ENCODE results near the gene METTL6. TPM values are rescaled to one million over a fixed set of nuclear protein-coding genes. Genes with fewer than 3 reads are reported as not detected.

The METTL6 gene
- total and polyA plus RNA-seq, 2 experiments from 2014 or later, result 21.6 to 30.9 TPM

- no peak for TF ChIP-seq EZH2 (IDR thresholded peaks at IDR 0.05; ENCODE audit: insufficient read depth, poor library complexity, severe bottlenecking)
- no peak for TF ChIP-seq EZH2phosphoT487 (IDR thresholded peaks at IDR 0.05; ENCODE audit: insufficient read depth, low read depth)
- Histone ChIP-seq H3K4me1 (ENCODE audit: insufficient read depth) (no peaks in the 10 kb centered on the region), H3K4me3 (no peak overlapping the region), H3K9me2 (ENCODE audit: insufficient read depth) (no peaks in the 10 kb centered on the region), H3K9ac (no peak overlapping the region), H3K9me3 (ENCODE audit: low read depth) (no peaks in the 10 kb centered on the region), H3K27ac (no peak overlapping the region), H3K36me3 (ENCODE audit: low read depth) (no peaks in the 10 kb centered on the region), H3K79me2 (ENCODE audit: insufficient read depth) (no peaks in the 10 kb centered on the region), H2AFZ (no peak overlapping the region), H3K4me2 (ENCODE audit: unreplicated experiment) (no peak overlapping the region), H3K27me3 (replicated peaks; ENCODE audit: insufficient read depth) (no peaks in the 10 kb centered on the region), H3F3A (ENCODE audit: insufficient read depth) (no peaks in the 10 kb centered on the region), H4K20me1 (ENCODE audit: insufficient read depth) (no peaks in the 10 kb centered on the region)
- no peak for DNase-seq
- in situ Hi-C loops (cut with MboI), result no loop called here
- 11 to 13% methylated on average over 2 of the region's 2 CpGs for WGBS, 2 experiments (ENCODE audit: low coverage in 1 of 2, low lambda C conversion rate in 2 of 2, missing lambda C conversion rate in 2 of 2)
Observed at GRCh38 chr3:15470849-15471248, 43.5 kb upstream of the METTL6 start.

- no peak overlapping the region for H3K4me2 ChIP-seq (ENCODE audit: unreplicated experiment)
- H3K79me2 ChIP-seq (ENCODE audit: insufficient read depth), result no peaks in the 10 kb centered on the region
- no peak overlapping the region for H3K27ac ChIP-seq
- no peak overlapping the region for H3K9ac ChIP-seq
- in situ Hi-C loops (cut with MboI), result no loop called here
- H3K27me3 ChIP-seq (replicated peaks; ENCODE audit: insufficient read depth), result no peaks in the 10 kb centered on the region
- no peak for DNase-seq
- no peaks in the 10 kb centered on the region for H3F3A ChIP-seq (ENCODE audit: insufficient read depth)
- H2AFZ ChIP-seq, result no peak overlapping the region
- no peaks in the 10 kb centered on the region for H3K36me3 ChIP-seq (ENCODE audit: low read depth)
- no peaks in the 10 kb centered on the region for H3K4me1 ChIP-seq (ENCODE audit: insufficient read depth)
- WGBS, 2 experiments (ENCODE audit: low coverage in 1 of 2, low lambda C conversion rate in 2 of 2, missing lambda C conversion rate in 2 of 2), result 84% methylated on average over 6 of the region's 6 CpGs
- no peaks in the 10 kb centered on the region for H3K9me2 ChIP-seq (ENCODE audit: insufficient read depth)
- no peaks in the 10 kb centered on the region for H3K9me3 ChIP-seq (ENCODE audit: low read depth)
- no peaks in the 10 kb centered on the region for H4K20me1 ChIP-seq (ENCODE audit: insufficient read depth)
- TF ChIP-seq EZH2 (IDR thresholded peaks at IDR 0.05; ENCODE audit: insufficient read depth, poor library complexity, severe bottlenecking) (no peak), EZH2phosphoT487 (IDR thresholded peaks at IDR 0.05; ENCODE audit: insufficient read depth, low read depth) (no peak)
- no peak overlapping the region for H3K4me3 ChIP-seq
Observed at GRCh38 chr3:15470261-15470660, 42.9 kb upstream of the METTL6 start.

- in situ Hi-C loops (cut with MboI), result no loop called here
- Histone ChIP-seq H3K4me2 (ENCODE audit: unreplicated experiment) (no peak overlapping the region), H3K9ac (no peak overlapping the region), H2AFZ (no peak overlapping the region), H3K27ac (no peak overlapping the region), H3K27me3 (replicated peaks; ENCODE audit: insufficient read depth) (no peaks in the 10 kb centered on the region), H3K4me3 (no peak overlapping the region), H3K79me2 (ENCODE audit: insufficient read depth) (no peaks in the 10 kb centered on the region), H4K20me1 (ENCODE audit: insufficient read depth) (no peaks in the 10 kb centered on the region), H3F3A (ENCODE audit: insufficient read depth) (no peaks in the 10 kb centered on the region), H3K4me1 (ENCODE audit: insufficient read depth) (no peaks in the 10 kb centered on the region), H3K9me3 (ENCODE audit: low read depth) (no peaks in the 10 kb centered on the region), H3K9me2 (ENCODE audit: insufficient read depth) (no peaks in the 10 kb centered on the region), H3K36me3 (ENCODE audit: low read depth) (no peaks in the 10 kb centered on the region)
- 67 to 70% methylated on average over 11 of the region's 11 CpGs for WGBS, 2 experiments (ENCODE audit: low coverage in 1 of 2, low lambda C conversion rate in 2 of 2, missing lambda C conversion rate in 2 of 2)
- TF ChIP-seq EZH2phosphoT487 (IDR thresholded peaks at IDR 0.05; ENCODE audit: insufficient read depth, low read depth), result no peak
- no peak for TF ChIP-seq EZH2 (IDR thresholded peaks at IDR 0.05; ENCODE audit: insufficient read depth, poor library complexity, severe bottlenecking)
- DNase-seq, result no peak
Observed at GRCh38 chr3:15467227-15468181, 40.2 kb upstream of the METTL6 start.

DNA sequence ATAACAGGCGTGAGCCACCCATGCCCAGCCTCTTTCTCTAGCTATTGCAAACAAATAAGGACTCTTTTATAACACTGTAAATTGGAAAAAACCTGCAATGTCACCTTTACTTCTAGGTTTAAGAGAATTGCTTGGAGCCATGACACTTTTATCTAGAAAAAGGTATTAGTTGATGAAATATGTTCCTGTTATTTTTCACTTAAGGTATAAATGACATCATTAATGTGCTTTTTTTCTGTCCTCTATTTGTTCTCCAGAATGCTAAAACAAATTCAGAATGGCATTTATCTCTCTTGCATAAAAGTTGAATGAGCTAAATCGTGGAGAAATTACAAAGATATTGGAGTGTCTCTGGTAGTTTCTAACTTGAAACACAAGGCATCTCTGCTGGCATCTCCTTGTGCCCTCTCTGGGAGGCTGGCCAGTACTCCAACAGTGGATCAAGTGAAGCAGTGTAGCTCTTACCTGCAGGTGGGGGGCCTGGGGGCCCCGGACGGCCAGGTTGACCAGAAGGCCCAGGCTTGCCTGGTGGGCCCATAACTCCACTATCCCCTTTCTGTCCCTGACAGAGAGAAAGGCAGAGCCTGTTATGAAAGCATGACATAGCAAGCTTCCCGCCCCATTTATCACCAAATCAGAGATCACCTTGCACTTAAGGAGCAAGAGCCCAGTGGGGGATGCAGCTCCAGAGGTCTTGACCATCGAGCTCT lies 38.7 kb upstream of the METTL6 start:
- WGBS, 2 experiments (ENCODE audit: low coverage in 1 of 2, low lambda C conversion rate in 2 of 2, missing lambda C conversion rate in 2 of 2), result 83 to 88% methylated on average over 6 of the region's 6 CpGs
- H3F3A ChIP-seq (ENCODE audit: insufficient read depth), result no peaks in the 10 kb centered on the region

More for the DNA sequence above, 38.7 kb upstream of the METTL6 start:
- H3K9me3 ChIP-seq (ENCODE audit: low read depth), result no peaks in the 10 kb centered on the region
- no peak overlapping the region for H3K27ac ChIP-seq
- no peak for DNase-seq
- no peak overlapping the region for H2AFZ ChIP-seq
- TF ChIP-seq EZH2 (IDR thresholded peaks at IDR 0.05; ENCODE audit: insufficient read depth, poor library complexity, severe bottlenecking), result no peak
- no peak for TF ChIP-seq EZH2phosphoT487 (IDR thresholded peaks at IDR 0.05; ENCODE audit: insufficient read depth, low read depth)
- no peak overlapping the region for H3K4me3 ChIP-seq
- in situ Hi-C loops (cut with MboI), result no loop called here
- no peaks in the 10 kb centered on the region for H3K79me2 ChIP-seq (ENCODE audit: insufficient read depth)
- no peaks in the 10 kb centered on the region for H3K27me3 ChIP-seq (replicated peaks; ENCODE audit: insufficient read depth)
- H3K9ac ChIP-seq, result no peak overlapping the region
- H3K9me2 ChIP-seq (ENCODE audit: insufficient read depth), result no peaks in the 10 kb centered on the region
- H3K4me1 ChIP-seq (ENCODE audit: insufficient read depth), result no peaks in the 10 kb centered on the region
- H3K4me2 ChIP-seq (ENCODE audit: unreplicated experiment), result no peak overlapping the region
- no peaks in the 10 kb centered on the region for H3K36me3 ChIP-seq (ENCODE audit: low read depth)
- H4K20me1 ChIP-seq (ENCODE audit: insufficient read depth), result no peaks in the 10 kb centered on the region

All from GM23248 (cell line).